ENCODE data around the gene SLC35B1.

The SLC35B1 gene

GRCh38 chr17:49715717-49716279 lies 8.0 kb upstream of the SLC35B1 start:
- Histone ChIP-seq H3K9me3 (ENCODE audit: low read length) (no peaks in the 10 kb centered on the region), H3K4me1 (ENCODE audit: insufficient read depth, low read length) (peaks cover 8% of the 10 kb centered on the region), H3K4me3 (ENCODE audit: low read depth in 1 of 2, low read length in 2 of 2) (no peak overlapping the region), H3K36me3 (ENCODE audit: insufficient read depth, low read length) (peaks cover 75% of the 10 kb centered on the region), H3K9ac (ENCODE audit: low read length) (no peak overlapping the region), H3K27me3 (ENCODE audit: control insufficient read depth in 1 of 2, insufficient read depth in 2 of 2, low read length in 2 of 2) (no peaks in the 10 kb centered on the region), H3K27ac (ENCODE audit: low read depth, low read length) (no peak overlapping the region)

DNA sequence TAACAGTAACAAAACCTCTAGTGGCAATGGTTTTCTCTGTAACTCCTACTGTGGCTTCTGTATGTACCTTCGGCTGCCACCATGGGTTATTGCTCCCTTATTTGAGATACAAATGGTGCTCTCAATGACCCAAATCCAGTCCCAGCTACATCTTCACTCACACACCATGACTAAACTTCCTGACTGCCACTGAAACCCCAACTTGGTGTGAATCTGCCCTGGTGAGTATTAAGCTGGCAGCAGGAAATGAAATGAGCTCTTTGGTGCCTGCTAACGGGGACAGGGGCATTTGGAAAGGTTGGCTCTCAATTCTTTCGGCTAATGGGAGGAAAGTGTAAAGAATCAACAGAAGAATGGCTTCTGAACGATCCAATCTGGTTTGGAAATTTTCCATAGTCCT lies 7.5 kb upstream of the SLC35B1 start:
- Histone ChIP-seq H3K9ac (ENCODE audit: low read length) (no peak overlapping the region), H3K27ac (ENCODE audit: low read depth, low read length) (no peak overlapping the region)

DNA sequence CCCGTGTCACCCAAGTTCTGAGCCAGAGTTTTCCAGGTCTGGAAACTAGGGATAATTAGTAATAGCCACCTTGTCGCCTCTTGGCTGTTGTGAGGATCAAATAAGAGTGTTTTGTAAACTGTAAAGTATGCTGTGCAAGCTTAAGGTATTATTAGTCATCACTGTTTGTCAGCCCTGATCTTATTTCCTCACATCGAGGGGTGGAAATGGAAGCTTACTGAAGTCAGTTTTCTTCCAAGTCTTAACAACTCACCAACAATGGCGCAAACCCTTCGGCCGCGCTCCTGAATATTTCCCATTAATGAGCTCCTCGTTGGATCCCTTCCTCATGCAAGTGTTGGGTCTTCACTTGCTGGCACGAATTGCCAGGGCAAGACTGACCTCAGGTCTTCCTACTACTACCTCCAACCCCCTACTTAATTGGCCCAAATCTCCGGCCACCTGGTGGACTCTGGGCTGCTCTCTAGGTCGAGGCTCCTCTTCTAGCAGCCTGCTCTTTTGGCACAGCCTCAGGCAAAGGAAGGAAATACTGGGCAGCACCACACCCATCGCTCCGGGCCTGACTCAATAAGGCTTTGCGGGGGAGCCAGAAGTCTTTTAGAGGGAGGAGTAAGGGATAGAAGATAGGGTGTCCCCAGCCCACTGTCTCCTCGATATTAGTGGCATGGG lies 885 bp upstream of the SLC35B1 start:
- Histone ChIP-seq H3K9me3 (ENCODE audit: low read length) (no peaks in the 10 kb centered on the region), H3K27ac (ENCODE audit: low read depth, low read length) (peak overlapping the region; percentile 12), H3K4me1 (ENCODE audit: insufficient read depth, low read length) (peaks cover 26% of the 10 kb centered on the region), H3K9ac (ENCODE audit: low read length) (no peak overlapping the region), H3K36me3 (ENCODE audit: insufficient read depth, low read length) (peaks cover 40% of the 10 kb centered on the region), H3K4me3 (ENCODE audit: low read depth in 1 of 2, low read length in 2 of 2) (peak overlapping the region in 1 of 2 donors; percentile 39), H3K27me3 (ENCODE audit: control insufficient read depth in 1 of 2, insufficient read depth in 2 of 2, low read length in 2 of 2) (no peaks in the 10 kb centered on the region)

More for the DNA sequence above, 7.5 kb upstream of the SLC35B1 start:
- Histone ChIP-seq H3K27me3 (ENCODE audit: control insufficient read depth in 1 of 2, insufficient read depth in 2 of 2, low read length in 2 of 2) (no peaks in the 10 kb centered on the region), H3K9me3 (ENCODE audit: low read length) (no peaks in the 10 kb centered on the region), H3K4me1 (ENCODE audit: insufficient read depth, low read length) (peaks cover 8% of the 10 kb centered on the region), H3K4me3 (ENCODE audit: low read depth in 1 of 2, low read length in 2 of 2) (no peak overlapping the region), H3K36me3 (ENCODE audit: insufficient read depth, low read length) (peaks cover 72% of the 10 kb centered on the region)

DNA sequence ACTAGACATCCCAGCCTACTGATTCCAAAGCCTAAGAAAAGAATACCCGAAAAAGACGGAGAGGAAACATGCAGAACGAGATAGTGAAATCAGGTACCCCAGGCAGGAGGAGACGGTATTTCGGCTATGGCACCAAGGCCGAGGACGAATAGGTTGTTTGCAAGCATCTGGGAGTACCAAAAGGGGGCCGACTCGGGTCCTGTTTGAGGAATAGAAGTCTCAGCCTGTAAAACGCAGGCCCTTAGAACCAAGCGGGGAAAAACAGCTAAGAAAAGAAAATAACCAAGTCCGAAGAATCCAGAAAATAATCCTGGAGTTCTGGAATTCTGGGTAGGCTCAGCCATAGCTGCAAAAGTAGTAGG lies 537 bp downstream of the SLC35B1 start:
- H3K9ac ChIP-seq (ENCODE audit: low read length): peak overlapping the region; percentile 72
- H3K4me3 ChIP-seq (ENCODE audit: low read depth in 1 of 2, low read length in 2 of 2): peak overlapping the region; percentile 95
- H3K4me1 ChIP-seq (ENCODE audit: insufficient read depth, low read length): peaks cover 26% of the 10 kb centered on the region
- peak overlapping the region; percentile 96 for H3K27ac ChIP-seq (ENCODE audit: low read depth, low read length)
- no peaks in the 10 kb centered on the region for H3K27me3 ChIP-seq (ENCODE audit: control insufficient read depth in 1 of 2, insufficient read depth in 2 of 2, low read length in 2 of 2)
- no peaks in the 10 kb centered on the region for H3K9me3 ChIP-seq (ENCODE audit: low read length)
- peaks cover 46% of the 10 kb centered on the region for H3K36me3 ChIP-seq (ENCODE audit: insufficient read depth, low read length)

- peaks cover 26% of the 10 kb centered on the region for H3K4me1 ChIP-seq (ENCODE audit: insufficient read depth, low read length)
- no peak overlapping the region for H3K4me3 ChIP-seq (ENCODE audit: low read depth in 1 of 2, low read length in 2 of 2)
- H3K9me3 ChIP-seq (ENCODE audit: low read length): no peaks in the 10 kb centered on the region
- H3K36me3 ChIP-seq (ENCODE audit: insufficient read depth, low read length): peaks cover 54% of the 10 kb centered on the region
- no peak overlapping the region for H3K27ac ChIP-seq (ENCODE audit: low read depth, low read length)
- H3K9ac ChIP-seq (ENCODE audit: low read length): no peak overlapping the region
- no peaks in the 10 kb centered on the region for H3K27me3 ChIP-seq (ENCODE audit: control insufficient read depth in 1 of 2, insufficient read depth in 2 of 2, low read length in 2 of 2)
Measured at GRCh38 chr17:49705254-49705653, 2.5 kb downstream of the SLC35B1 start.

- H3K27me3 ChIP-seq (ENCODE audit: control insufficient read depth in 1 of 2, insufficient read depth in 2 of 2, low read length in 2 of 2): no peaks in the 10 kb centered on the region
- H3K4me3 ChIP-seq (ENCODE audit: low read depth in 1 of 2, low read length in 2 of 2): no peak overlapping the region
- H3K9ac ChIP-seq (ENCODE audit: low read length): no peak overlapping the region
- no peak overlapping the region for H3K27ac ChIP-seq (ENCODE audit: low read depth, low read length)
- peaks cover 59% of the 10 kb centered on the region for H3K36me3 ChIP-seq (ENCODE audit: insufficient read depth, low read length)
- H3K9me3 ChIP-seq (ENCODE audit: low read length): no peaks in the 10 kb centered on the region
- H3K4me1 ChIP-seq (ENCODE audit: insufficient read depth, low read length): peaks cover 22% of the 10 kb centered on the region
Measured at GRCh38 chr17:49703557-49704277, 4.0 kb downstream of the SLC35B1 start.

- Histone ChIP-seq H3K9ac (ENCODE audit: low read length) (no peak overlapping the region), H3K4me3 (ENCODE audit: low read depth in 1 of 2, low read length in 2 of 2) (no peak overlapping the region), H3K27me3 (ENCODE audit: control insufficient read depth in 1 of 2, insufficient read depth in 2 of 2, low read length in 2 of 2) (no peaks in the 10 kb centered on the region), H3K4me1 (ENCODE audit: insufficient read depth, low read length) (peaks cover 5% of the 10 kb centered on the region), H3K27ac (ENCODE audit: low read depth, low read length) (no peak overlapping the region), H3K9me3 (ENCODE audit: low read length) (no peaks in the 10 kb centered on the region), H3K36me3 (ENCODE audit: insufficient read depth, low read length) (peaks cover 58% of the 10 kb centered on the region)
Measured at GRCh38 chr17:49700960-49701359, 6.8 kb downstream of the SLC35B1 start.

GRCh38 chr17:49699966-49700575 lies 7.7 kb downstream of the SLC35B1 start:
- H3K4me1 ChIP-seq (ENCODE audit: insufficient read depth, low read length): peaks cover 4% of the 10 kb centered on the region
- H3K27me3 ChIP-seq (ENCODE audit: control insufficient read depth in 1 of 2, insufficient read depth in 2 of 2, low read length in 2 of 2): no peaks in the 10 kb centered on the region
- no peaks in the 10 kb centered on the region for H3K9me3 ChIP-seq (ENCODE audit: low read length)
- no peak overlapping the region for H3K27ac ChIP-seq (ENCODE audit: low read depth, low read length)
- no peak overlapping the region for H3K4me3 ChIP-seq (ENCODE audit: low read depth in 1 of 2, low read length in 2 of 2)
- no peak overlapping the region for H3K9ac ChIP-seq (ENCODE audit: low read length)
- peaks cover 50% of the 10 kb centered on the region for H3K36me3 ChIP-seq (ENCODE audit: insufficient read depth, low read length)

DNA sequence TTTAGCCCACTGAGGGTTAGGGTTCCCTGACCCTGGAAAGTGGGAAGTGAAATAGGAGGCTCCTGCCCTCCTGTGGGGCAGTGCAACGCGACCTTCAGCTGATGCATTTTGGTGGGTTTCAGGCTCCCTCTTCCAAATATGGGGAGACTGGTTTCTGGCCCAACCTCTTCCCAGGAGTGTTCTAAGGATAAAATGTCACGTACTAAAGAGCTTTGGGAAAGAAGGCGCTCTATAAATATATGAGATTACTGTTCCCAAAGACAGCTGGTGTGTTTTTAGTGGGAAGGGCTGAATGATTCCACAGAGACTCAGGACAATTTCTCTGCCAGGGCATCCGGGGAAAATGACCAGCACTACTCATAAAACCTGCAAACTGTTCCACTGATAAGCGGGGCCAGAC lies 9.8 kb downstream of the SLC35B1 start:
- Histone ChIP-seq H3K9me3 (ENCODE audit: low read length) (no peaks in the 10 kb centered on the region), H3K36me3 (ENCODE audit: insufficient read depth, low read length) (peaks cover 29% of the 10 kb centered on the region), H3K4me3 (ENCODE audit: low read depth in 1 of 2, low read length in 2 of 2) (no peak overlapping the region), H3K9ac (ENCODE audit: low read length) (no peak overlapping the region), H3K4me1 (ENCODE audit: insufficient read depth, low read length) (peaks cover 8% of the 10 kb centered on the region), H3K27ac (ENCODE audit: low read depth, low read length) (no peak overlapping the region), H3K27me3 (ENCODE audit: control insufficient read depth in 1 of 2, insufficient read depth in 2 of 2, low read length in 2 of 2) (no peaks in the 10 kb centered on the region)

DNA sequence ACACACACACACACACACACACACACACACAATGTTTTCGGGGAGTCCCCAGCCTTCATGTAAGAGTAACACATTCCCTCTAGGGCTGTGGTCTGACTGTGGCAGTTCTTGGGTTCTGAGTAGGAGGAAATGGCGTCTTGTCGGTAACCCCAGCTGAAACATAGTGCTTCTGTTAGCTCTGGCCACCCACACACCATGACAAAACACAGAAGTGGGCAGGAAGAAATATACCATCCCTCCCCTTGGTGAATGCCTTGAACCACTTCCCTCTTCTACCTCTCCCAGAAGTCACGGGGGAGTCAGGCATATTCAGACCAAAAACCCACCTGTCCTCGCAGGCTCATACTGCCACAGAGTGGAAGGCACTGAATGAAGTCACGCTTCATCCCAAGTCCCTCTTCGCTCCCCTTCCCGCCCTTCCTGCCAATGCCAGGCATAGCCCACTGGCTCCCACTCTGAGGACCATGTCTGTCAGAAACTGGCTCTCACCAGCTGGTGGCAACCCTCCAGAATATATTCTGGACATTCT lies 11.5 kb downstream of the SLC35B1 start:
- H3K4me3 ChIP-seq (ENCODE audit: low read depth in 1 of 2, low read length in 2 of 2): no peak overlapping the region
- no peak overlapping the region for H3K27ac ChIP-seq (ENCODE audit: low read depth, low read length)
- H3K36me3 ChIP-seq (ENCODE audit: insufficient read depth, low read length): peaks cover 15% of the 10 kb centered on the region
- H3K9me3 ChIP-seq (ENCODE audit: low read length): no peaks in the 10 kb centered on the region
- H3K27me3 ChIP-seq (ENCODE audit: control insufficient read depth in 1 of 2, insufficient read depth in 2 of 2, low read length in 2 of 2): no peaks in the 10 kb centered on the region
- no peak overlapping the region for H3K9ac ChIP-seq (ENCODE audit: low read length)
- peaks cover 22% of the 10 kb centered on the region for H3K4me1 ChIP-seq (ENCODE audit: insufficient read depth, low read length)

DNA sequence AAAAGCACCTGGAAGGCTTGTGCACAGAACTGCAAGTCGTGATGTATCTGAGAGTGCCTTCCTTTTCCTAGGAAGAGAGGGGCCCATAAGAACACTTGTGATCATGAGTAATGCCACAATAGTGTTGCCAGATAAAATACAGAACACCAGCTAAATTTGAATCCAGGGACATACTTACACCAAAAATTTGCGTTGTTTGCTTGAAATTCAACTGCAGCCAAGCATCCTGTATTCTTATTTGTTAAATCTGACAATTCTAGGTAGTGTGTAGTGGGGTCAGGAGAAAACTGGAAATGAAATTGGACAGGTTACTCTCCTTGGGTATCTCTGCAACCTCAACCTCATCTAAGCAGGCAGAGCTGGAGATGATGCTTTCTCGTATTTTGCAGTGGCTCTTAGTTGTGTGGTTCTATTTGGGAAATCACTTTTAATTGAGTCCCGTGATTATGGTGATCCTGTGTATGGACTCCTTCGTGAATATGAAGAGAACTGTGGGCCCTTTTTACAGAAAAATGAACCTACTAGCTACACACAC lies 12.0 kb downstream of the SLC35B1 start:
- H3K9ac ChIP-seq (ENCODE audit: low read length): no peak overlapping the region
- peaks cover 23% of the 10 kb centered on the region for H3K4me1 ChIP-seq (ENCODE audit: insufficient read depth, low read length)
- no peaks in the 10 kb centered on the region for H3K27me3 ChIP-seq (ENCODE audit: control insufficient read depth in 1 of 2, insufficient read depth in 2 of 2, low read length in 2 of 2)
- H3K36me3 ChIP-seq (ENCODE audit: insufficient read depth, low read length): peaks cover 10% of the 10 kb centered on the region
- H3K27ac ChIP-seq (ENCODE audit: low read depth, low read length): no peak overlapping the region
- H3K9me3 ChIP-seq (ENCODE audit: low read length): no peaks in the 10 kb centered on the region
- no peak overlapping the region for H3K4me3 ChIP-seq (ENCODE audit: low read depth in 1 of 2, low read length in 2 of 2)
